ENCODE measurements around the gene LILRB1.
"Not testable (repeated sequence)": the region's sequence is repeated elsewhere in the genome, so short reads cannot be mapped to it uniquely, and the experiment has no call there.

Gene LILRB1

GRCh38 chr19:54608792-54609191 lies 21.5 kb upstream of the LILRB1 start:
- Histone ChIP-seq H3K9me3 (ENCODE audit: control insufficient read depth, low read length) (no peaks in the 10 kb centered on the region), H3K4me1 (ENCODE audit: control insufficient read depth, insufficient read depth, low read length) (no peaks in the 10 kb centered on the region), H3K4me3 (ENCODE audit: low read length) (no peak overlapping the region), H3K9ac (ENCODE audit: low read length) (no peak overlapping the region), H3K36me3 (ENCODE audit: control insufficient read depth, insufficient read depth, low read length) (no peaks in the 10 kb centered on the region), H3K27me3 (ENCODE audit: control insufficient read depth, insufficient read depth, low read length) (no peaks in the 10 kb centered on the region)

GRCh38 chr19:54609356-54609791 lies 20.9 kb upstream of the LILRB1 start:
- Histone ChIP-seq H3K9ac (ENCODE audit: low read length) (no peak overlapping the region), H3K36me3 (ENCODE audit: control insufficient read depth, insufficient read depth, low read length) (no peaks in the 10 kb centered on the region), H3K4me1 (ENCODE audit: control insufficient read depth, insufficient read depth, low read length) (no peaks in the 10 kb centered on the region), H3K9me3 (ENCODE audit: control insufficient read depth, low read length) (no peaks in the 10 kb centered on the region), H3K27me3 (ENCODE audit: control insufficient read depth, insufficient read depth, low read length) (no peaks in the 10 kb centered on the region), H3K4me3 (ENCODE audit: low read length) (no peak overlapping the region)

- no peaks in the 10 kb centered on the region for H3K4me1 ChIP-seq (ENCODE audit: control insufficient read depth, insufficient read depth, low read length)
- H3K4me3 ChIP-seq (ENCODE audit: low read length), result no peak overlapping the region
- H3K9ac ChIP-seq (ENCODE audit: low read length), result no peak overlapping the region
- no peaks in the 10 kb centered on the region for H3K27me3 ChIP-seq (ENCODE audit: control insufficient read depth, insufficient read depth, low read length)
- H3K36me3 ChIP-seq (ENCODE audit: control insufficient read depth, insufficient read depth, low read length), result no peaks in the 10 kb centered on the region
- no peaks in the 10 kb centered on the region for H3K9me3 ChIP-seq (ENCODE audit: control insufficient read depth, low read length)
Observed at GRCh38 chr19:54612428-54612827, 17.9 kb upstream of the LILRB1 start.

DNA sequence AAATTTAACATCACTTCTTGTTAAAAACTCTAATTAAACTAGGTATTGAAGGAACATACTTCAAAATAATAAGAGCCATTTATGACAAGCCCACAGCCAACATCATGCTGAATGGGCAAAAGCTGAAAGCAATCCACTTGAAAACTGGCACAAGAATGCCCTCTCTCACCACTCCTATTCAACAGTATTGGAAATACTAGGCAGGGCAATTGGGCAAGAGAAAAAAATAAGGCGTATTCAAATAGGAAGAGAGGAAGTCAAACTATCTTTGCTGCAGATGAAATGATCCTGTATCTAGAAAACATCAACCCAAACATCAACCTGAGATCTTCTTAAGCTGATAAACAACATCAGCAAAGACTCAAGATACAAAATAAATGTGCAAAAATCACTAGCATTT lies 15.6 kb upstream of the LILRB1 start:
- Histone ChIP-seq H3K4me3 (ENCODE audit: low read length) (no peak overlapping the region), H3K9ac (ENCODE audit: low read length) (no peak overlapping the region), H3K27me3 (ENCODE audit: control insufficient read depth, insufficient read depth, low read length) (no peaks in the 10 kb centered on the region), H3K36me3 (ENCODE audit: control insufficient read depth, insufficient read depth, low read length) (no peaks in the 10 kb centered on the region), H3K9me3 (ENCODE audit: control insufficient read depth, low read length) (no peaks in the 10 kb centered on the region), H3K4me1 (ENCODE audit: control insufficient read depth, insufficient read depth, low read length) (no peaks in the 10 kb centered on the region)

DNA sequence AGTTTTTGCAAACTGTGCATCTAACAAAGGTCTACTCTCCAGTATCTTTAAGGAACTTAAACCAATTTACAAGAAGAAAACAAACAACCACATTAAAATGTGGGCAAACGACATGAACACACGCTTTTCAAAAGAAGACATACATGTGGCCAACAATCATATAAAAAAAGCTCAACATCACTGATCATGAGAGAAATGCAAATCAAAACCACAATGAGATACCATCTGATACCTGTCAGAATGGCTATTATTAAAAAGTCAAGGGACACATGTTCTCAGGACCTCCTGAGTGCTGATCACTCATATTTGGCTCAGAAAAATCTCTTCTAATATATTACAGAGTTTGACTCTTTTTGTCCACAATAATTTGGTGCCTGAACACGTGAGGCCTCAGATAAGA lies 14.2 kb upstream of the LILRB1 start:
- Histone ChIP-seq H3K27me3 (ENCODE audit: control insufficient read depth, insufficient read depth, low read length) (no peaks in the 10 kb centered on the region), H3K4me3 (ENCODE audit: low read length) (no peak overlapping the region), H3K9ac (ENCODE audit: low read length) (no peak overlapping the region), H3K36me3 (ENCODE audit: control insufficient read depth, insufficient read depth, low read length) (no peaks in the 10 kb centered on the region), H3K4me1 (ENCODE audit: control insufficient read depth, insufficient read depth, low read length) (no peaks in the 10 kb centered on the region), H3K9me3 (ENCODE audit: control insufficient read depth, low read length) (no peaks in the 10 kb centered on the region)

GRCh38 chr19:54616821-54617560 lies 13.3 kb upstream of the LILRB1 start:
- Histone ChIP-seq H3K4me1 (ENCODE audit: control insufficient read depth, insufficient read depth, low read length) (no peaks in the 10 kb centered on the region), H3K36me3 (ENCODE audit: control insufficient read depth, insufficient read depth, low read length) (no peaks in the 10 kb centered on the region), H3K27me3 (ENCODE audit: control insufficient read depth, insufficient read depth, low read length) (no peaks in the 10 kb centered on the region), H3K4me3 (ENCODE audit: low read length) (no peak overlapping the region), H3K9ac (ENCODE audit: low read length) (no peak overlapping the region), H3K9me3 (ENCODE audit: control insufficient read depth, low read length) (no peaks in the 10 kb centered on the region)

- H3K9ac ChIP-seq (ENCODE audit: low read length), result no peak overlapping the region
- H3K4me1 ChIP-seq (ENCODE audit: control insufficient read depth, insufficient read depth, low read length), result no peaks in the 10 kb centered on the region
- H3K4me3 ChIP-seq (ENCODE audit: low read length), result no peak overlapping the region
- no peaks in the 10 kb centered on the region for H3K9me3 ChIP-seq (ENCODE audit: control insufficient read depth, low read length)
- H3K36me3 ChIP-seq (ENCODE audit: control insufficient read depth, insufficient read depth, low read length), result no peaks in the 10 kb centered on the region
- H3K27me3 ChIP-seq (ENCODE audit: control insufficient read depth, insufficient read depth, low read length), result no peaks in the 10 kb centered on the region
Observed at GRCh38 chr19:54620464-54620863, 9.8 kb upstream of the LILRB1 start.

GRCh38 chr19:54622431-54622830 lies 7.9 kb upstream of the LILRB1 start:
- no peaks in the 10 kb centered on the region for H3K36me3 ChIP-seq (ENCODE audit: control insufficient read depth, insufficient read depth, low read length)
- no peak overlapping the region for H3K9ac ChIP-seq (ENCODE audit: low read length)
- H3K4me3 ChIP-seq (ENCODE audit: low read length), result no peak overlapping the region
- peaks cover under 1% of the 10 kb centered on the region for H3K4me1 ChIP-seq (ENCODE audit: control insufficient read depth, insufficient read depth, low read length)
- H3K27me3 ChIP-seq (ENCODE audit: control insufficient read depth, insufficient read depth, low read length), result no peaks in the 10 kb centered on the region
- no peaks in the 10 kb centered on the region for H3K9me3 ChIP-seq (ENCODE audit: control insufficient read depth, low read length)

DNA sequence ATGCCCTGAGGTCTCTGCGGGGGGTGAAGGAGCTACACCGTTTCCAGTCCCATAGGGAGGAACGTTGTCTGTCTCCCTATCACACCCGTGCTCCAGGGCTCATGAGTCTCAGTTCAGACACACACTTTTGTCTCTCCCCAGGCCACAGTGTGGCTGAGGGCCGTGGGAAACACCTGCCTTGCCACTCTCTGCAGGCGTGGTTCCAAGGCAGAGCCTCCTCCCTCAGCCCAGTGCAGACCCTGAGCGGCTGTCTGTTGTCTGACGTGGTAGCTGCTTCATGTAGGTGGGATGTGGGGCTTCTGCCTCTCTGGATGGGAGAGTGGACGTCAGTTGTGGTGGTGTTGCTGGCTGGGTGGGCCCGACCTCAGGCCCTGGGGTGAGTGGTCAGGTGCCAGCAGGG lies 6.0 kb upstream of the LILRB1 start:
- peaks cover 17% of the 10 kb centered on the region for H3K4me1 ChIP-seq (ENCODE audit: control insufficient read depth, insufficient read depth, low read length)
- not testable (repeated sequence) for H3K36me3 ChIP-seq (ENCODE audit: control insufficient read depth, insufficient read depth, low read length); H3K4me3 ChIP-seq (ENCODE audit: low read length); H3K9me3 ChIP-seq (ENCODE audit: control insufficient read depth, low read length); H3K27me3 ChIP-seq (ENCODE audit: control insufficient read depth, insufficient read depth, low read length); H3K9ac ChIP-seq (ENCODE audit: low read length)

DNA sequence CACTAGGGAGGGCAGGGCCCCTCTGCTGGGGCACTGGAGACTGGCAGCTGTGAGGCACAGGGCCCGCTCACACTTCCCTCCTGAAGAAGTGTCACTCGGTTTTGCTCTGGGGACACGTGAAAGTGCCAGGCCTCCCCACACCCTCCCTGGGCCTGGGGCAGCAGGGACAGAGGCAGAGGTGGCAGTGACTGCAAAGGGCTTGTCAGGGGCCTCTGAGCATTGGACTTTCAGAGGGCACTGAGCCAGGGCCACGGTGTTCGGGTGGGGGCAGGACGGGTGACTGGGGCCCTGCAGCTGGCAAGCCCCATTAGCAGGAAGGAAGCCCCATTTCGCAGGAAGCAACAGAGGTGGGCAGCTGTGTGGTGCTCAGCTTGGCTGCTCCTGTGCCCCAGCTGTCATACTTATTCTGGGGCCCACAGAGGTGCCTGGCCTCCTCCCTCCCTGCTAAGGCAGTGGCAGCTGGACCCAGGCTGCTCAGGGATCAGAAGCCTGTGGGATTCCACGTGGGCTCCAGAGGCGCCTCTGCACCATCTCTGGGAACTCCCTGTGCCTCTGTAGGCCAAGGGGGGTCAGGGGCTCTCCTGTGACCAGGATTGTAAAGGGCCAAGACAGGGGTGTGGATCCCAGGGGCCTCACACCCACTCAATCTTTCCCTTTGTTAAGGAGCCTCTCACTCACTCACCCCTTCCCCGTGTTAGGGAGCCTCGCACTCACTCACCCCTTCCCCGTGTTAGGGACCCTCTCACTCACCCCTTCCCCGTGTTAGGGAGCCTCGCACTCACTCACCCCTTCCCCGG lies 5.2 kb upstream of the LILRB1 start:
- H3K9ac ChIP-seq (ENCODE audit: low read length); H3K9me3 ChIP-seq (ENCODE audit: control insufficient read depth, low read length); H3K4me3 ChIP-seq (ENCODE audit: low read length); H3K27me3 ChIP-seq (ENCODE audit: control insufficient read depth, insufficient read depth, low read length); H3K36me3 ChIP-seq (ENCODE audit: control insufficient read depth, insufficient read depth, low read length): not testable (repeated sequence)
- peaks cover 17% of the 10 kb centered on the region for H3K4me1 ChIP-seq (ENCODE audit: control insufficient read depth, insufficient read depth, low read length)

GRCh38 chr19:54626757-54627156 lies 3.5 kb upstream of the LILRB1 start:
- H3K4me1 ChIP-seq (ENCODE audit: control insufficient read depth, insufficient read depth, low read length), result peaks cover 17% of the 10 kb centered on the region
- H3K27me3 ChIP-seq (ENCODE audit: control insufficient read depth, insufficient read depth, low read length), result no peaks in the 10 kb centered on the region
- H3K36me3 ChIP-seq (ENCODE audit: control insufficient read depth, insufficient read depth, low read length), result no peaks in the 10 kb centered on the region
- no peak overlapping the region for H3K4me3 ChIP-seq (ENCODE audit: low read length)
- no peaks in the 10 kb centered on the region for H3K9me3 ChIP-seq (ENCODE audit: control insufficient read depth, low read length)
- no peak overlapping the region for H3K9ac ChIP-seq (ENCODE audit: low read length)

GRCh38 chr19:54627912-54628311 lies 2.4 kb upstream of the LILRB1 start:
- not testable (repeated sequence) for H3K36me3 ChIP-seq (ENCODE audit: control insufficient read depth, insufficient read depth, low read length); H3K4me3 ChIP-seq (ENCODE audit: low read length); H3K9ac ChIP-seq (ENCODE audit: low read length); H3K9me3 ChIP-seq (ENCODE audit: control insufficient read depth, low read length); H3K27me3 ChIP-seq (ENCODE audit: control insufficient read depth, insufficient read depth, low read length)
- peaks cover 17% of the 10 kb centered on the region for H3K4me1 ChIP-seq (ENCODE audit: control insufficient read depth, insufficient read depth, low read length)

Data from mucosa of stomach (tissue), 1 donor.